KOPT-K1 (cell line): Measurements from ENCODE around the gene TRA2B.
A peak's percentile ranks its signal among the peaks of the same experiment; 100 is the strongest.

Source experiments
- H3K27ac ChIP-seq: fragments of 200-600 bp; sonication (generic); 2 replicates; pipeline ENCODE4 v1.5.1; 2016; ENCODE audit warnings: antibody characterized with exemption, mild to moderate bottlenecking, low read depth, low read length; ENCODE audit not compliant: poor library complexity, severe bottlenecking
- H3K36me3 ChIP-seq: fragments of 200-600 bp; sonication (generic); 2 replicates; pipeline ENCODE4 v1.5.1; 2017; ENCODE audit warnings: antibody characterized with exemption, mild to moderate bottlenecking, low read length, moderate library complexity; ENCODE audit not compliant: insufficient read depth
- H3K9me3 ChIP-seq: fragments of 200-600 bp; sonication (generic); 2 replicates; pipeline ENCODE4 v1.5.1; 2017; ENCODE audit warnings: antibody characterized with exemption, low read length, mild to moderate bottlenecking; ENCODE audit not compliant: insufficient read depth, poor library complexity, severe bottlenecking

Gene TRA2B

DNA sequence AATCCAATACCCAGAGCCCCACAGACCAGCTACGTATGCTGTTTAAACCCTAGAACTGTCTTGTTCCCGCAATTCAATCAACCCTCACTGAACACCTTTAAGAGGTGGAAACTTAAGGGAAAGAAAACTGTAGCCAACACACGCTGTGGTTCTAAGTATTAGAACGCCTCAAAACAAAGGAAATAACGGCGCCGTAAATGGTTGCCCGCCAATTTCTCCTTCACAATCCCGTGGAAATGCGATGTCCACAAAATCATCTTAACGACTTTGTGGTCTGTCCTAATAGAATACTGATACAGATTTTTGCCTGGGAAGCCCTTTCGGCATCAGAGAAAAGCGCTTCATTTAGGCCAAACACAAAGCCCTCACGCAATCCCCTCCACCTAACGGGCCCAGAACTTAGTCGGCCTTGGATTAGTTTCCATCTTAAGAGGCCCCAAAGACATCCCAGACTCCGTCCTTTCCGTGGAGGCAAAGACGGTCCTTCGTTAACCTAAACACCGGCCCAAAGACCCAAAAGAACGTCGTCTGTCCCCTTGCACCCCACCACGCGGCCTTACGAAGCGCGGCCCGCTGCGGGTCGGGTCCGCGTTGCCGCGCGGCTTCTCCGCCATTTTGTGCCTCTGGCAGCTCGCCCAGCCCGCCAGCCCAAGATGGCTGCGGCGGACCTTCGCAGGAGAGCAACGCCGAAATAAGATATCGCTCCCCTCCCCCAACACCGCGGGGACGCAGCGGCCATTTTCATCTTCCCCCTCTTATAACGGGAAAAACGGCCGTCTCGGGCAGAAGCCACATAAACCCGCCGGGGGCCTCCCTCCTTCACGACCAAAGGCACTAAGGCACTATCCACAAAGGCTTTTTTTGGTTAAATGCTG lies 763 bp downstream of the TRA2B start:
- no peaks in the 10 kb centered on the region for H3K9me3 ChIP-seq
- peaks cover 47% of the 10 kb centered on the region for H3K36me3 ChIP-seq
- H3K27ac ChIP-seq: peak overlapping the region; percentile 100

DNA sequence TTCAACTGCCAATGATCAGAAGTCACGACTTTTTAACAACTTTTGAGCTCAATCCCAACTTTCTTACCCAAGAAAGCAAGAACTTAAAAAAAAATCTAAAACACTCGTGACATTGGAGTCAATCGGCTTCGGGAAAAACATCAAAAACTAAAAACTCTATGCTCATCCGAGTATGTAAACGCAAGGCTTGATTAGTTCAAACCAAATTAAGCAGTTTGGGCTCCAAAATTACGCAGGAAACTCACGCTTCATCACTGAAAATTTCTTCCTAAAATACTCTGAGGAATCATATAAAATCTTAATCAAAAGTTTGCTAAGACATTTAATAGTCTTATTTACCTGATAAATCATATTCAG lies 1.6 kb downstream of the TRA2B start:
- Histone ChIP-seq H3K27ac (peak overlapping the region; percentile 100), H3K36me3 (peaks cover 55% of the 10 kb centered on the region), H3K9me3 (no peaks in the 10 kb centered on the region)

- no peaks in the 10 kb centered on the region for H3K9me3 ChIP-seq
- peaks cover 60% of the 10 kb centered on the region for H3K36me3 ChIP-seq
- H3K27ac ChIP-seq: peak overlapping the region; percentile 100
Measured at GRCh38 chr3:185935465-185936272, 2.1 kb downstream of the TRA2B start.

GRCh38 chr3:185934767-185935464 lies 2.9 kb downstream of the TRA2B start:
- Histone ChIP-seq H3K36me3 (peaks cover 68% of the 10 kb centered on the region), H3K27ac (peak overlapping the region; percentile 100)

DNA sequence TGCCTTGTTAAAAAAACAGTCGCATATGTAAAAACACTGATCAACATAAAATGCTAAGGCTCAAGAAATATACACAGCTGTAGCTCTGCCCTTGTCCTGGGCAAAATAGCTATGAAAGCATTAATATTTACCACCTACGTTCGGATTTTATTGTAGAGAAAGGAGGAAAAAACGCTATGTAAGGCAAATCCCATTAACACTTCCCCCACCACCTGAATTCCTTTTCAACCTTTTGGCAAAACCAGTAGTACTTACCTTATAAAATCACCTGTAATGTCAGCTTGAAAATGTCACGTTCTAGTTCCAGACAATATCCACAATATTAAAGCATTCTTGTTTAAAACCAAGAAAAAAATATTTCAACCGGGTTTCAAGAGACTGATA lies 3.6 kb downstream of the TRA2B start:
- peaks cover 75% of the 10 kb centered on the region for H3K36me3 ChIP-seq
- H3K27ac ChIP-seq: peak overlapping the region; percentile 100
- no peaks in the 10 kb centered on the region for H3K9me3 ChIP-seq

More at GRCh38 chr3:185934767-185935464, 2.9 kb downstream of the TRA2B start:
- H3K9me3 ChIP-seq: no peaks in the 10 kb centered on the region

- peak overlapping the region; percentile 100 for H3K27ac ChIP-seq
- H3K9me3 ChIP-seq: no peaks in the 10 kb centered on the region
- peaks cover 81% of the 10 kb centered on the region for H3K36me3 ChIP-seq
Measured at GRCh38 chr3:185933374-185934173, 4.2 kb downstream of the TRA2B start.

DNA sequence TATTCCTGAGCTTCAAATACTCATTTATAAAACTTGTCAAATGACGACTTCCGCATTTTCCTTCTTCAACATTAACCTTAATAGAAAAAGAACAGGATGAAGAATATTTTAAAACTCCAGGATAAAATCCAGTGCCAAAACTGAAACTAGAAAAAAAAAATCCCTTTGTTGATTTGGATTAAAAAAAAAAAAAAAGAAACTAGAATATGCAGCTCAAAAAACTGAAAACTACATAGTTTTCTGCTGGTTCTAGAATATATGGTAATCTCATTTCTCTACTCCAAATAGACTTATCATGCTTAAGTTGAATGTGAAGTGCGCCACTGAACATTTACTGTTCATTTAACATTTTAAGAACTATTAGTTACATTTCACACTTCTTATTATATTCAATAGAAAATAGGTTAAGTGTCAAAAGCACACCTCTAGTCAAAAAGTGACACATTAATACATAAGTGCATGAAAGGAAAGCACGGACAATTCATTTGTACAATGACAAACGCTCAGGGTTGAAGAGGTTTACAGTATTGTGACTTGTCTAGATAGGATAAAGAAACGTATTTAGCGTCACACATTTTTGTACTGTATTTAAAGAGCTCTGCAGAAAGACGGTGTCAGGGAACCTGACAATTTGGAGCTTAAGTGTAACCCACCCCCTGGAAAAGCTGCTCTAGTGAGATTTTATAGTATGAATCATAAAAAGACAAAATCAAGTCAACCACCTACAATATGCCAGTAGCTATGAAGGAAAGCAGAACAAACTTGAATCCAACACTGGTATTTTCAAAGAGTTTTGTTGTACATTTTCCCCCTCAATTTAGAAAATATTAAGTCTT lies 5.8 kb downstream of the TRA2B start:
- H3K9me3 ChIP-seq: no peaks in the 10 kb centered on the region
- no peak overlapping the region for H3K27ac ChIP-seq
- peaks cover 96% of the 10 kb centered on the region for H3K36me3 ChIP-seq

GRCh38 chr3:185930393-185931107 lies 7.3 kb downstream of the TRA2B start:
- peaks cover 96% of the 10 kb centered on the region for H3K36me3 ChIP-seq
- H3K27ac ChIP-seq: no peak overlapping the region
- H3K9me3 ChIP-seq: no peaks in the 10 kb centered on the region

DNA sequence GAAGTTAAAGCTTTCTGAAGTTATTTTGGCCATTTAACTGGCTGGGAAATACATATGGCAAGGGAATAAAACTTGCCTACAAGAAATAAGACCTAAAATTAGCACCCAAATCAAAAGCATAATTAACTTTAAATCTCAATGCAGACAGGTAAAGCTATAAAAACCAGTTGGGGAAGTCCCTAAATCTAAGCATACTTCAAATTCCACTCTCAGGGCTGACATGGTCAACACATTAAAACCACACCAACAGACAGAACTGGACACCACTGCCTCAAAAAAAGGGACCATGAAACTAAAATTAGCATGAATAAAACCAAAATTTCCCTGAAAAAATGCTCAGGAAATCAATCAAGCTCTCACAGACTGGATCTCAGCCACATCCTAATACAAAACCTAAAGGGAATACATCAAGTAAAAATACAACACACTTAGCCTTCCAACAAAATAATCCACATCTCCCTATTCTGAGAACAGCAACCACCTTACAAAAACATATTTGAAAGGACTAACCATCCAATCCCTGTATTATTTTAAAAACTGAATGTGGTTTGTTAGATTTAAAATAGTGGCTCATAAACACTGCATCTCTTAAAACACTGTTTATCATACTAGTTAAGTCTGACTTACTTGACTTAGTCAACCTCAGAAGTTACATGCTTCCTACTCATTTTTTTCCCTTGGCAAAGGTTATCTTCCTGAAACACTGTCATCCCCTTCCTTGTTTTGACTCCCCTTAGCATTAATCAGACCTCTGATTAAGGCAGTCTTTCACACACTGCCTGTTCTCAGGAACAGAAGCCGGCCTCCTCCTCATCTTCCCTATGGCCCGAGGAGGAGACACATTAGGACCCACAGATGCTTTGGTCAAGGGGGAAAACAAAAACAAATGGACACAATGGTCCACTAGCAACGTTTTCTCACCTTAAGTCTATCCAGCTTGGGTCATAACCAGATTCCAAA lies 8.3 kb downstream of the TRA2B start:
- H3K27ac ChIP-seq: no peak overlapping the region
- peaks cover 98% of the 10 kb centered on the region for H3K36me3 ChIP-seq
- no peaks in the 10 kb centered on the region for H3K9me3 ChIP-seq

DNA sequence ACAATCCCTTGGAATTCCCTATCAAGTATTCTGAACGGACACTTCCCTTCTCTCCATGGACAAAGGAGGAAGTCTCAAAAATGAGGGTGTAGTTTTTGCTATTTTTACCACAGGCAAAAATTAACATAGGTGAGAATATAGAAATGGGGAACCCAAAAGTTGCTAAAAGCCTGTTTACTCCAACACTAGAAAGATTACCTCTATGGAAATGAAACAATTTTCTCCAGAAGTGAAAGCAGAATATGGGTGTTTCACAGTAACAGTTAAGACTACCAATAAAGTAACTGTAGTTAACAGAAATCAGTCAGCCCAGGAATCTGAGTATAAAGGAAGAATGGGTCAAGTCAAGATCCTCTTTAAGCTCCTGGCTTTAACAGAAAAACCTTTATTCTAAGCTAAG lies 9.3 kb downstream of the TRA2B start:
- peaks cover 98% of the 10 kb centered on the region for H3K36me3 ChIP-seq
- H3K27ac ChIP-seq: no peak overlapping the region
- H3K9me3 ChIP-seq: no peaks in the 10 kb centered on the region

- no peak overlapping the region for H3K27ac ChIP-seq
- peaks cover 100% of the 10 kb centered on the region for H3K36me3 ChIP-seq
- no peaks in the 10 kb centered on the region for H3K9me3 ChIP-seq
Measured at GRCh38 chr3:185927501-185928200, 10.2 kb downstream of the TRA2B start.

GRCh38 chr3:185926445-185926844 lies 11.4 kb downstream of the TRA2B start:
- Histone ChIP-seq H3K36me3 (peaks cover 100% of the 10 kb centered on the region), H3K9me3 (no peaks in the 10 kb centered on the region), H3K27ac (no peak overlapping the region)
